Measurements from ENCODE around the gene LRRC27. TPM values are rescaled to one million over a fixed set of nuclear protein-coding genes. Genes with fewer than 3 reads are reported as not detected.

The LRRC27 gene
- polyA plus RNA-seq, 3 donors from 2014 or later: 3.8 to 8.5 (median 8.2) TPM

DNA sequence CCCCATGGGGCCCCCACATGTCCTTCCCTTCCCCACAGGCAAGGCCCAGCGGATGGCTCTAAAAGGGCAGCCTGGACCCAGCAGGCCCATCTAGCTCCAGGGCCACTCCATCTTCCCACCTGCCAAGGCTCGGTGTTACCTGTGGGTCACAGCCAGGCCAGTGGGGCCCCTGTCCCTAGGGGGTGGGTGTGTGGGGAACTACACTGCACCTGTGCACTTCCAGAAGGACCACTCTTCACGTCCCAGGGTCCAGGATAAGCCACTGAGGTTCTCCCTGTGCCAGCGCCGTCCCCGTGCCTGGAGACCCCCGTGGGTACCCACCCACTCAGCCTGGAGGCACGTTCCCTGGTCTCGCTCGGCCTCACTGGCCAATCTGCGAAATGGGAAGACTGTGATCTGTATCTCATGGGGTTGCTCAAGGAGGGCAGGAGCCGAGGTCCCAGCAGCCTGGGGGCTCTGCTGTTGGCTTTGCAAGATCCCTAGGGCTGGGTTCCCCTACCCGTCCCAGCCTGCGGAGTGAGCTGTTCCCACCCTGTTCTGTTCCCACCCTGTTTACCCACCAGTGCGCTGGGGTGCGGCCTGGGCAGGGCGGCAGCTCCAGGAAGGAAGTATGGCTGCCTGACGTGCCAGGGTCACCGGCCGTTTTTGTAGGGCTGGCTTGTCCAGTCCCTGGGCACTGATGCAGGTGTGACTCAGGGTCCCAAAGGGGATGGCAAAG lies 69.6 kb downstream of the LRRC27 start:
- H3K4me3 Mint-ChIP-seq: no peak overlapping the region
- H3K9me3 Mint-ChIP-seq: no peaks in the 10 kb centered on the region
- peaks cover 0 to 4% (median 4%) of the 10 kb centered on the region in 3 donors for H3K36me3 Mint-ChIP-seq
- H3K4me1 Mint-ChIP-seq: peaks cover 13 to 24% of the 10 kb centered on the region in 2 donors
- H3K27ac Mint-ChIP-seq: peak overlapping the region in 1 of 6 donors; percentile 24
- peaks cover 0 to 14% (median 12%) of the 10 kb centered on the region in 3 donors for H3K27me3 Mint-ChIP-seq (ENCODE audit: low read depth in 3 of 3)
- no peak for DNase-seq

GRCh38 chr10:132402781-132403241 lies 70.8 kb downstream of the LRRC27 start:
- no peak for DNase-seq
- H3K27me3 Mint-ChIP-seq (ENCODE audit: low read depth in 3 of 3): peaks cover 3 to 15% (median 11%) of the 10 kb centered on the region in 3 donors
- H3K36me3 Mint-ChIP-seq: peaks cover 0 to 4% (median 4%) of the 10 kb centered on the region in 3 donors
- peaks cover 15 to 29% of the 10 kb centered on the region in 2 donors for H3K4me1 Mint-ChIP-seq
- no peak overlapping the region for H3K27ac Mint-ChIP-seq
- H3K9me3 Mint-ChIP-seq: no peaks in the 10 kb centered on the region
- no peak overlapping the region for H3K4me3 Mint-ChIP-seq

DNA sequence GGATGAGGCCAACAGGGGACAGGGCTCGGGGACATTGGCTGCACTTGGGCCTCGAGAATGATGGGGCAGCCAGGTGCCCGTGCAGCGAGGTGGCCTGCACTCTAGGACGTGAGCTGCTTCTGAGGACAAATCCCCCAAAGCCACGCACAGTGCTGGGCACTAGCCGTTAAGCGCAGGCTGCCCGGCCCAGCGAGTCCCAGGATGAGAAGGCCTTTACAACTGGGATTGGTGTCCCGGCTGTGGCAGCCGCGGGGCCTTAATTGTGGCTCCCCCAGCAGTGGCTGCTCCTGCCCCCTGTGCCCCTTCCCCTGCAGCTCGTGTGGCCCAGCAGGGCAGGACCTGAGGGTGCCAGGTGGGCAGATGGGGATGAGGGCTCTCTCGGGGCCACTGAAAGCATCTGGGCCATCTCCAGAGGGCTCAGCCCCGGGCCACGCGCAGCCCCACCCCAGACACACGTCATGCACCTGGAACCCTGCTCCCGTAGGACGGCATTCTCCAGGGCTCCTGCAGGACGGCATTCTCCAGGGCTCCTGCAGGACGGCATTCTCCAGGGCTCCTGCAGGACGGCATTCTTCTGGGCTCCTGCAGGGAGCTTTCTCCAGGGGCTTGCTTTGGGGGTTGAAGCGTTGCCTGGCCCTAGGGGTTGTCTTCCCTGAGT lies 71.6 kb downstream of the LRRC27 start:
- Mint-ChIP-seq H3K9me3 (no peaks in the 10 kb centered on the region), H3K4me1 (peaks cover 15 to 30% of the 10 kb centered on the region in 2 donors), H3K36me3 (peaks cover 0 to 4% (median 4%) of the 10 kb centered on the region in 3 donors), H3K4me3 (no peak overlapping the region), H3K27me3 (ENCODE audit: low read depth in 3 of 3) (peaks cover 3 to 14% (median 12%) of the 10 kb centered on the region in 3 donors), H3K27ac (peak overlapping the region in 1 of 6 donors; percentile 45)
- DNase-seq: no peak

GRCh38 chr10:132404169-132404880 lies 72.3 kb downstream of the LRRC27 start:
- no peak overlapping the region for H3K27ac Mint-ChIP-seq
- H3K27me3 Mint-ChIP-seq (ENCODE audit: low read depth in 3 of 3): peaks cover 3 to 18% (median 12%) of the 10 kb centered on the region in 3 donors
- peaks cover 0 to 4% (median 4%) of the 10 kb centered on the region in 3 donors for H3K36me3 Mint-ChIP-seq
- H3K9me3 Mint-ChIP-seq: no peaks in the 10 kb centered on the region
- no peak for DNase-seq
- H3K4me1 Mint-ChIP-seq: peaks cover 15 to 30% of the 10 kb centered on the region in 2 donors
- no peak overlapping the region for H3K4me3 Mint-ChIP-seq

- H3K27me3 Mint-ChIP-seq (ENCODE audit: low read depth in 3 of 3): peaks cover 3 to 15% (median 15%) of the 10 kb centered on the region in 3 donors
- H3K36me3 Mint-ChIP-seq: peaks cover 0 to 4% (median 4%) of the 10 kb centered on the region in 3 donors
These were observed 73.0 kb downstream of the LRRC27 start for GRCh38 chr10:132404911-132405462.

DNA sequence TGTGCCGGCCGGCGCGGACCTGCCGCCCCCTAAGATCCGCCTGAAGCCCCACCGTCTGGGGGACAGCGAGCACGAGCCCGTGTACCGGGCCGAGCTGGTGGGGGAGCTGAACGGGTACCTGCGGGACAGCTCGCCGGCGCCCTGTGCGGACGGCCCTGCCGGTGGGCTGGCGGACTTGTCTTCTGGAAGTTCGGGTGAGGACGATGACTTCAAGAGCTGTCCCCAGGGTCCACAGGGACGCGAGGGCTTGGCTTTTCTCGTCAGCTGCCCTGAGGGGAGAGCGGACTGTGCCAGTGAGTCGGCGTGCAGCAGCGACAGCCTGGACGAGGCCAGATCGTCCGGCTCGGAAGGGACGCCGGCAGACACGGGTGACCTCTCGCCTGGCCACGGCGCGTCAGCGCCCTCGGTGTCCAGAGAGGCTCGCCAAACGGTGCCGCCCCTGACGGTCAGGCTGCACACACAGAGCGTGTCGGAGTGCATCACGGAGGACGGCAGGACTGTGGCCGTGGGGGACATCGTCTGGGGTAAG lies 73.5 kb downstream of the LRRC27 start:
- Mint-ChIP-seq H3K27me3 (ENCODE audit: low read depth in 3 of 3) (peaks cover 3 to 17% (median 15%) of the 10 kb centered on the region in 3 donors), H3K4me3 (no peak overlapping the region), H3K27ac (peak overlapping the region in 3 of 6 donors; percentile 31 to 67 (median 34))

More at GRCh38 chr10:132404911-132405462, 73.0 kb downstream of the LRRC27 start:
- H3K4me1 Mint-ChIP-seq: peaks cover 20 to 31% of the 10 kb centered on the region in 2 donors
- H3K4me3 Mint-ChIP-seq: no peak overlapping the region
- no peak overlapping the region for H3K27ac Mint-ChIP-seq
- no peaks in the 10 kb centered on the region for H3K9me3 Mint-ChIP-seq
- DNase-seq: no peak

GRCh38 chr10:132406181-132406580 lies 74.2 kb downstream of the LRRC27 start:
- DNase-seq: no peak
- peaks cover 3 to 17% (median 15%) of the 10 kb centered on the region in 3 donors for H3K27me3 Mint-ChIP-seq (ENCODE audit: low read depth in 3 of 3)
- H3K4me1 Mint-ChIP-seq: peaks cover 23 to 32% of the 10 kb centered on the region in 2 donors
- H3K27ac Mint-ChIP-seq: peak overlapping the region in 3 of 6 donors; percentile 21 to 67 (median 34)
- H3K9me3 Mint-ChIP-seq: no peaks in the 10 kb centered on the region
- H3K4me3 Mint-ChIP-seq: peak overlapping the region in 3 of 5 donors; percentile 15 to 49 (median 21)
- peaks cover 0 to 4% (median 4%) of the 10 kb centered on the region in 3 donors for H3K36me3 Mint-ChIP-seq

More for the DNA sequence above, 73.5 kb downstream of the LRRC27 start:
- no peaks in the 10 kb centered on the region for H3K9me3 Mint-ChIP-seq
- H3K4me1 Mint-ChIP-seq: peaks cover 23 to 34% of the 10 kb centered on the region in 2 donors
- no peak for DNase-seq
- H3K36me3 Mint-ChIP-seq: peaks cover 0 to 4% (median 4%) of the 10 kb centered on the region in 3 donors

DNA sequence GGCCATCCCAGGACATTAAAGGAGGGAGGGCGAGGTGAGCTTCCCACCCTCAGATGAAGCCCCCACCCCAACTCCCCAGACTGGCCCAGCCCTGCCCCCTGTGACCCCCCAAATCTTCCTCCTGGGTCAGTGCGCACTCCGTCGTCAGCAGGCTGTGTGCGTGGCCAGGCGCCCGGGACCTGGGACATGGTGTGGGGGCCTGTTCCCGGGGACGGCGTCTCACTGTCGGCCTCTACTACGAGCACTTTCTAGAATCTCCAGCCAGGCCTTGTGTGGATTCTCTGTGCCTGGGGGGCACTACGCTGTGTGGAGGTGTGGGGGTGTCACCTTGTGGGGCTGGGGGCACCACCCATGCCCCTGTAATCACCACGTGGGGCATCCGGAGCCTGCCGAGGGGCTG lies 74.8 kb downstream of the LRRC27 start:
- peaks cover 0 to 4% (median 4%) of the 10 kb centered on the region in 3 donors for H3K36me3 Mint-ChIP-seq

DNA sequence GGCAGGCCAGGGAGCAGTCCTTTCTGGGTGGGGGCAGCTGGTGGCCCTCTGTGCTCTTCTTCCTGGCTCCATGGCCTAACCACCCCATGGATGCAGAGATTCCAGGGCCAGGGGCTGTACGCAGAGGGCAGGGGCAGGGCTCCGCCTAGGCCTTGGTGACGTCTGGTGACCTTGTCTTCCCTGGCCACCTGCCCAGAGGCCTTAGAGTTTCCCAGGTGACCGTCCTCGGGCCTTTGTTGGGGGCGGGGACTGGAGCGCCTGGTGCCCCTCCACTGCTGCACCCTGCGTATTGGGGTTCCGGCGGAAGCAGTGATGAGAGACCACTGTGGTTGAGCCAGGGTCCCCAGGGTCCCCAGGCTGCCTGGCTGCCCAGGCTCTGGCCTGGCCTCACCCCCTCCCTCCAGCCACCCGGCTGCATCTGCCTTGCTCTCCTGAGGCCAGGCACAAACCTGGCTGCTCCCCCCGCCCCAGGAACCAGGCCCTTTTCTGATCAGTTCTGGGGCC lies 75.3 kb downstream of the LRRC27 start:
- Mint-ChIP-seq H3K27me3 (ENCODE audit: low read depth in 3 of 3) (peaks cover 3 to 19% (median 15%) of the 10 kb centered on the region in 3 donors), H3K36me3 (peaks cover 0 to 4% (median 4%) of the 10 kb centered on the region in 3 donors), H3K9me3 (no peaks in the 10 kb centered on the region), H3K4me3 (peak overlapping the region; percentile 81 to 87 (median 84)), H3K4me1 (peaks cover 30 to 32% of the 10 kb centered on the region in 2 donors), H3K27ac (peak overlapping the region; percentile 80 to 93 (median 86))
- no peak for DNase-seq

More for the DNA sequence above, 74.8 kb downstream of the LRRC27 start:
- no peaks in the 10 kb centered on the region for H3K9me3 Mint-ChIP-seq
- H3K27me3 Mint-ChIP-seq (ENCODE audit: low read depth in 3 of 3): peaks cover 3 to 18% (median 15%) of the 10 kb centered on the region in 3 donors
- H3K27ac Mint-ChIP-seq: no peak overlapping the region
- peak overlapping the region in 1 of 5 donors; percentile 21 for H3K4me3 Mint-ChIP-seq
- DNase-seq: no peak
- peaks cover 27 to 32% of the 10 kb centered on the region in 2 donors for H3K4me1 Mint-ChIP-seq

GRCh38 chr10:132407846-132408278 lies 75.9 kb downstream of the LRRC27 start:
- Mint-ChIP-seq H3K9me3 (no peaks in the 10 kb centered on the region), H3K4me3 (peak overlapping the region; percentile 81 to 87 (median 84)), H3K36me3 (peaks cover 0 to 4% (median 4%) of the 10 kb centered on the region in 3 donors), H3K27ac (peak overlapping the region; percentile 81 to 93 (median 88)), H3K4me1 (peaks cover 30 to 36% of the 10 kb centered on the region in 2 donors), H3K27me3 (ENCODE audit: low read depth in 3 of 3) (peaks cover 3 to 19% (median 16%) of the 10 kb centered on the region in 3 donors)
- peak; percentile 62 to 65 (median 64) for DNase-seq

DNA sequence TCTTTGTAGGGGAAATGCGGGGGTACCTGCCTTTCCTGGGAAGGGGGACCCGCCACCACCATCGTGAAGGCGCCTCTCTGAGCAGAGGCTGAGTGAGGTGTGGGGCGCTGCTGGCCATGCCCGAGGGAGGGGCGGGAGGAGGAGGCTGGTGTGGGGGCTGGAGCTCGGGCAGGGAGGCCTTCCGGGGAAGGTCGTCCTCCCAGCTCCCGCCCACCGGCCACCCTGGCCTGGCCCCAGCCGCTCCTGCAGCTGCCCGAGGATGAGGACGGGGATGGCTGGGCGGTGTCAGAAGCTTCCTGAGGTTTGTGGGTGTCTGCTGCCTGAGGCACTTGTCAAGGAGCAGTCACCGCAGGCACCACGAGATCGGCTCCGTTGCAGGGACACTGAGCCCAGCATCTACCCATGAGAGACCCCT lies 76.4 kb downstream of the LRRC27 start:
- Mint-ChIP-seq H3K27ac (peak overlapping the region; percentile 81 to 93 (median 88)), H3K9me3 (no peaks in the 10 kb centered on the region), H3K36me3 (peaks cover 0 to 4% (median 4%) of the 10 kb centered on the region in 3 donors), H3K4me3 (peak overlapping the region; percentile 81 to 87 (median 84)), H3K4me1 (peaks cover 29 to 37% of the 10 kb centered on the region in 2 donors), H3K27me3 (ENCODE audit: low read depth in 3 of 3) (peaks cover 3 to 15% (median 14%) of the 10 kb centered on the region in 3 donors)
- peak; percentile 69 to 77 (median 71) for DNase-seq

- Mint-ChIP-seq H3K4me1 (peaks cover 34 to 41% of the 10 kb centered on the region in 2 donors), H3K4me3 (peak overlapping the region; percentile 62 to 87 (median 72)), H3K9me3 (no peaks in the 10 kb centered on the region), H3K27me3 (ENCODE audit: low read depth in 3 of 3) (peaks cover 3 to 17% (median 15%) of the 10 kb centered on the region in 3 donors), H3K36me3 (peaks cover 0 to 4% (median 4%) of the 10 kb centered on the region in 3 donors), H3K27ac (peak overlapping the region; percentile 23 to 88 (median 80))
- peak in 2 of 3 donors; percentile 55 to 62 for DNase-seq
These were observed 77.1 kb downstream of the LRRC27 start for GRCh38 chr10:132408823-132409666.
